ENCODE measurements around the gene MT1HL1.
A peak's percentile ranks its signal among the peaks of the same experiment; 100 is the strongest.
"Not testable (repeated sequence)": the region's sequence is repeated elsewhere in the genome, so short reads cannot be mapped to it uniquely, and the experiment has no call there.

Gene MT1HL1

DNA sequence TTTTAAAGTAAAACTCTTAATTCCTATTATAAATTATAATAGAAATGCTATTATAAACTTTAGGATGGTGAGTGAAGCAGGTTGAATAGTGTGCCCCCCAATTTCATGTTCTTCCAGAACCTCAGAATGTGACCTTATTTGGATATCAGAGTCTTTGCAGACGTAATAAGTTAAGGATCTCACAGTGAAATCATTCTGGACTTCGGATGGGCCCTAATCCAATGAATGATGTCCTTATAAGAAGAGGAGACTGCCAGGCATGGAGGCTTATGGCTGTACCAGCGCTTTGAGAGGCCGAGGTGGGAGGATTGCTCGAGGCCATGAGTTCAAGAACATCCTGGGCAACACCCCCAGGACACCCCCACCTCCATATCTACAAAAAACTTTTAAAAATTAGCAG lies 9.4 kb upstream of the MT1HL1 start:
- no peak for DNase-seq

- peak; percentile 77 for DNase-seq
Observed at GRCh38 chr1:237012788-237013383, 8.6 kb upstream of the MT1HL1 start.

GRCh38 chr1:237012361-237012760 lies 8.1 kb upstream of the MT1HL1 start:
- DNase-seq = no peak

DNA sequence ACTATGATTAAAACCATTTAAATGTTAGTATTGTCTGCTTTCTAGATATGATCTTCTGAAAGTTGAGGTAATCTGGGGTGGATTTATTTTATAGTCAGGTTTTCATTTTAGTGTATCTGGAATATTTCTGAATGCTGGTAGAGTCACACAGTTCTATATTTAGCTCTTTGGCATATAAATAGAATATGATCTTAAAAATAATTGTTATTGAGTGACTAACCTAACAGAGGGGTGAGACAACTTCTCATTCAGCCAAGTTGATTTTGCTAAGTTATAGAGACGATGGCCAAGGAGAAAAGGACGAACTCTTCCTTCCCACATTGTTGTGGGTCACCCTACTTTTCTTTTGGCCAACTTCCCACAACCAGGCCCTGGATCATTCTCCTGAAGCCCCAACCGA lies 7.2 kb upstream of the MT1HL1 start:
- no peak for DNase-seq

GRCh38 chr1:237009611-237010010 lies 5.4 kb upstream of the MT1HL1 start:
- no peak for DNase-seq

DNA sequence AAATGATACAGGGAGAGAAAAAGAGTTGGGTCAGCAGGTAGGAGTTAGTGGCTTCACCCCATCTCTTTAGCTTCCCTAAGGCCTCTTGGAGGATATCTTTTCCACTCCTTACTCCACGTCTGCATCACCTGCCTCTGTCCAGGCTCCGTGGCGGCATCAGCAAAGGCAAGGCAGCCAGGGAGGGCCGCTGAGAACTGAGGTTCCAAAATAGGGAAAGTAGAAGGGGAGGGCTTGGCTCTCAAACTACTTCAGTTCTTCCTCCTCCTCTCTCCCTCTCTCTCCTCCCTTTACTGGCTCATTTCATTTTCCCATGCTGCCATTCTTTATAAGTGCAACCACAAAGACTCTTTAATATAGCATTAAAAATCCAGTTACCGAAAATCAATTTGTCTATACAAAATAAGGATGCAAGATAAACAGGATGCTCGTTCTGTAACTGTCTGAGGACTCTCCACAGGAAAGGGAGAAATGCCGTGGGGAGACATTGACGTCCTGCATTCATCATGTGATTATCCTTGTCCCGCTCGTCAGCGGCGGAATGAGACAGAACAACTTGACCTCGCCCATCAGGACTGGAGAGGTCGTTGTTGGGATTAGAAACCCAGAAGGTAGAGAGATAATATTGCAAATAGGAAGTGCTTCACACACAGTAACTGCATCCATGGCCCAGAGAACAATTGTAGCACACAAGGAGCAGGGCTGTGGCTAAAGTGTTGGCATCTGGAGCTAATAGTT lies 3.1 kb upstream of the MT1HL1 start:
- no peak for DNase-seq

DNA sequence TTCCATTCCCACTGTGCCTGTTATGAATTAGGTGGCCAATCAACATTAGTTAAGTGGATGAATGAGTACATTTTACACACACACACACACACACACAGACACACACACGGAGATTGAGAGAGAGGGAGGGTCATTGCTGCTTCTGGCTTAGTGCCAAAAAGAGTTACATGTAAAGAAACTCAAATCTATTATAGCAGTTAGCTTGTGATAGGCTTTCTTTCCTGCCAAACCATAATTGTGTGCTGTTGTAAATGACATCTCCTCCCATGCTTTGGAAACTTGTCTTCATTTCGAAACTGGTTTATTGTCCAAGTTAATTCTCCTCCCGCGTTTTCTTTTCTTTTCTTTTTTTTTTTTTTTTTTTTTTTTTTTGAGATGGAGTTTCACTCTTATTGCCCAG lies 1.4 kb upstream of the MT1HL1 start:
- DNase-seq = no peak

- DNase-seq = no peak
Observed at GRCh38 chr1:237003516-237003915, 725 bp downstream of the MT1HL1 start.

- no peak for DNase-seq
Observed at GRCh38 chr1:237000191-237000590, 4.0 kb downstream of the MT1HL1 start.

- no peak for DNase-seq
Observed at GRCh38 chr1:236998546-236998945, 5.7 kb downstream of the MT1HL1 start.

GRCh38 chr1:236997882-236998281 lies 6.4 kb downstream of the MT1HL1 start:
- no peak for DNase-seq

DNA sequence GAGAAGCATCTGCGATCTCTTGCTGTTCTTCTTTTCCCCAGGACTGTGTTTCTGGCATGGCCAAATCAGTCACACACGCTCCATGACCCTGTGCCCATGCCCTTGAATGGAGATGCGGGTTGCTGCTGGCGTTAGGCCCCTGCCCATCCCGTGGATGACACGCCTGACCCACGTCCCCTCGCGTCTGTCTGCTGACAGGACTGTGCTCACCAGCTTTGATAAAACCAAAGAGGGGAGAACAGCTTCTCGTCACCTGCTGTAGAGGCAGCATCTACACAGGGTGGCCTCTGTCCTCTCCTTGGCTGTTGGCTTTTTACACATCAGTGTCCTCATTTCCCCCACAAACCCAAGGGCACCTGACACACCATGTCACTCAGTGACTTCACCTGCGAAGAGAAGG lies 6.9 kb downstream of the MT1HL1 start:
- no peak for DNase-seq

GRCh38 chr1:236994450-236994849 lies 9.8 kb downstream of the MT1HL1 start:
- DNase-seq = no peak

DNA sequence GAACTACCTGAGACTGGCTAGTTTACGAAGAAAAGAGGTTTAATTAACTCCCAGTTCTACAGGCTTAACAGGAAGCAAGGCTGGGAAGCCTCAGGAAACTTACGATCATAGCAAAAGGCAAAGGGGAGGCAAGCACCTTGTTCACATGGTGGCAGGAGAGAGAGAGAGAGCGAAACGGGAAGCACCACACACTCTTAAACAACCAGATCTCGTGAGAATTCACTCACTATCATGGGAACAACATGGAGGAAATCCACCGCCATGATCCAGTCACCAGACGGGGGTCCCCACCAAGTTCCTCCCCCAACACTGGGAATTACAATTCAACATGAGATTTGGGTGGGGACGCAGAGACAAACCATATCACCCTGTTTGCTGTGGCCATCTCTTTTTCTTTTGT lies 11.8 kb downstream of the MT1HL1 start:
- no peak for DNase-seq

- DNase-seq = no peak
Observed at GRCh38 chr1:236990052-236990445, 14.2 kb downstream of the MT1HL1 start.

GRCh38 chr1:236989290-236990051 lies 14.8 kb downstream of the MT1HL1 start:
- no peak for DNase-seq

DNA sequence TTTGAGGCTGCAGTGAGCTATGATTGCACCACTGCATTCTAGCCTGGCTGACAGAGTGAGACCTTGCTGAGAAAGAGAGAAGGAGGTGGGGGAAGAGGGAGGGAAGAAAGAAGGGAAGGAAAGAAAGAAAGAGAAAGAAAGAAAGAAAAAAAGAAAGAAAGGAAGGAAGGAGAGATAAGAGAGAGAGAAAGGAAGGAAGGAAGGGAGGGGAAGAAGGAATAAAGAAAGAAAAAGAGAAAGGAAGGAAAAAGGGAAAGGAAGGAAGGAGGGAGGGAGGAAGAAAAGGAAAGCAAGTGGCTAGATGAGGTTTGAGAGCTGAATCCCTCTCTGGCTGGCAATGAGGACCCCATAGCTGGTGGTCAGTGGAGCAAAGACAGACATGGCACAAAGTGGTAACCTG lies 20.4 kb downstream of the MT1HL1 start:
- DNase-seq = no peak

- no peak for DNase-seq
Observed at GRCh38 chr1:236982380-236982779, 21.9 kb downstream of the MT1HL1 start.

- not testable (repeated sequence) for DNase-seq
Observed at GRCh38 chr1:236981431-236981830, 22.8 kb downstream of the MT1HL1 start.

DNA sequence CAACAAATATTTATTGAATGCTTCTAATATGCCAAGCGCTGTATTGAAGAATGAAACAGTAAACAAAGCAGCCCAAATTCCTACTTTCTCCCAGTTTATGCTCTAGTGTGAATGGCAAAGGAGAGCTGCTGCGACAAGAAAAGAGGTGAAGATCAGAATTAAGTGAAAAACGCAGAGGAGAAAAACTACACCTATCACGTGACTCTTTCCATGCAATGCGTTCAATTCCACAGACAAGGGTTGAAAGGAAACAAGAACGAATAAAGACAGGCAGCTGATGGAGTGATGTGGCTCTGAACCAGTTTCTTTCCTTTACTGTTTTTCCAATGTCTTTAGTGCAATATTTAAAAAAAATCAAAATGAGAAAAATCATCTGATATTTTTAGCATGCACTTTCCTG lies 23.6 kb downstream of the MT1HL1 start:
- DNase-seq = no peak

- DNase-seq = no peak
Observed at GRCh38 chr1:236979149-236979900, 24.9 kb downstream of the MT1HL1 start.

DNA sequence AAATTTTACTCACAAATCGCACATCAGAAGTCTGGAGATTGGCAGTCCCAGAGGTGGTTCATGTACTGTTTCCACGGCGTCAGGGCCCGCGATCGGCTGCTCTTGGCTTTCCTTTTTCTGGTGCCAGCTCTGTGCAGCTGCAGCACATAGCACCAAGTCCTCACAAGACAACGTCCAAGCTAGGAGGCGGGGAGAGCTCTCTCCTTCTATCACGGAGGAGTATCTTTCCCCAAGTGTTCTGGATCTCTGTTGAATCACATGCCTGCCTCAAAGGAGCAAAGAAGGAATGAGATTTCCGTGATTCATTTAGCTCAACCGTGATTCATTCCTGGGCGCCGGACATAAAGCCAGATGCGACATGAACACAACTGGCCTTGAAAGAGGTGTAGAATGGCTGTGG lies 25.5 kb downstream of the MT1HL1 start:
- no peak for DNase-seq

DNA sequence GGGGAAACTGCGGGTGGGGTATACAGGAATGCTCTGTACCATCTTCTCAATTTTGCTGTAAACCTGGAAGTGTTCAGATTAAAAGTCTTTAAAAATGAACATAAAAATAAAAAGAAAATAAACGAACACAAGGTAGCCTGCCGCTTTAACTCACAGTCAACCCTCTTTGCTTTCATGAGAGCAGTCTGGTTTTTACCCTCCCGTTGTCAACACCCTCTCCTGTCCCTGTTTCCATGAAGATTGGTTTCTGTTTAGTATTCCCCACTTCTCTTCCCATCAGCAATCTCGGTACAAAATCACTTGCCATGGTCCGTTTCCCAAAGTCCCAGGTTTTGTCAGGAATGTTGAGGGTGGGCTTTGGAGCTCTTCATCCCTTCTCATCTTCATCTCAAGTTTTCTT lies 28.8 kb downstream of the MT1HL1 start:
- no peak for DNase-seq

All from T1000 (cell line).